HG03025 (cell line): Measurements from ENCODE around the gene RNU1-4.
"Not testable (repeated sequence)": the region's sequence is repeated elsewhere in the genome, so short reads cannot be mapped to it uniquely, and the experiment has no call there.

Experiments
- ATAC-seq: cut with Tn5 transposase; IDR thresholded peaks from one replicate; pipeline ENCODE4 v1.9.1; 2021; ENCODE audit warnings: mild to moderate bottlenecking, moderate library complexity; ENCODE audit not compliant: unreplicated experiment, low FRiP score

Gene RNU1-4

GRCh38 chr1:16707130-16708093 is 32.9 kb upstream of the RNU1-4 start:
- ATAC-seq: not testable (repeated sequence)

GRCh38 chr1:16708704-16709103 is 31.6 kb upstream of the RNU1-4 start:
- ATAC-seq: not testable (repeated sequence)

- ATAC-seq: not testable (repeated sequence)
Measured at GRCh38 chr1:16709659-16710087, 30.6 kb upstream of the RNU1-4 start.

GRCh38 chr1:16710618-16711017 is 29.7 kb upstream of the RNU1-4 start:
- not testable (repeated sequence) for ATAC-seq

GRCh38 chr1:16712131-16712530 is 28.2 kb upstream of the RNU1-4 start:
- not testable (repeated sequence) for ATAC-seq

GRCh38 chr1:16712582-16712981 is 27.7 kb upstream of the RNU1-4 start:
- ATAC-seq: not testable (repeated sequence)

GRCh38 chr1:16712984-16713383 is 27.3 kb upstream of the RNU1-4 start:
- ATAC-seq: not testable (repeated sequence)

GRCh38 chr1:16713480-16713879 is 26.8 kb upstream of the RNU1-4 start:
- not testable (repeated sequence) for ATAC-seq

GRCh38 chr1:16716691-16717335 is 23.5 kb upstream of the RNU1-4 start:
- ATAC-seq: no peak

GRCh38 chr1:16717336-16718098 is 22.8 kb upstream of the RNU1-4 start:
- no peak for ATAC-seq

- not testable (repeated sequence) for ATAC-seq
Measured at GRCh38 chr1:16718099-16718907, 22.0 kb upstream of the RNU1-4 start.

- ATAC-seq: no peak
Measured at GRCh38 chr1:16718908-16719533, 21.3 kb upstream of the RNU1-4 start.

- no peak for ATAC-seq
Measured at GRCh38 chr1:16719571-16720350, 20.6 kb upstream of the RNU1-4 start.

- ATAC-seq: no peak
Measured at GRCh38 chr1:16720351-16721223, 19.7 kb upstream of the RNU1-4 start.

GRCh38 chr1:16721871-16722641 is 18.3 kb upstream of the RNU1-4 start:
- no peak for ATAC-seq

- ATAC-seq: no peak
Measured at GRCh38 chr1:16724718-16725438, 15.4 kb upstream of the RNU1-4 start.
